ENCODE results near the gene SLCO4A1.

The SLCO4A1 gene

DNA sequence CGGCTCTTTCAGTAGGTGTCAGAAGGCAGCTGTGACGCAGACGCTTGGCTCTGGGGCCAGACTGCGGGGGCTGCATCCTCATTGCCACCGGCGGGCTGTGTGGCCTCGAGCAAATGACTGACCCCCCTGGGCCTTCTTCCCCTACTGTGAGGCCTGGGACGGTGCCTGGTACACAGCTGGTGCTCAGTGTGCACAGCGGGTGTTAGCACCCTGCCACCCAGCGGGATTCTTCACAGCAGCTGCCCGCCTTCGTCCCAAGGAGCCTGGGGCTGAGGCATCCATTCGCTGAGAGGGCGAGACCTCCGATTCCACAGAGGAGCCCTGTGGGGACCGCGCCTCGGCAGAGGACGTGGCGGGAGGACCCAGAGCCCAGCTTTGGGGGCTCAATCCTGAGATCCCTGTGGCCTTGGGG, 10.6 kb downstream of the SLCO4A1 start:
- no peak for DNase-seq

DNA sequence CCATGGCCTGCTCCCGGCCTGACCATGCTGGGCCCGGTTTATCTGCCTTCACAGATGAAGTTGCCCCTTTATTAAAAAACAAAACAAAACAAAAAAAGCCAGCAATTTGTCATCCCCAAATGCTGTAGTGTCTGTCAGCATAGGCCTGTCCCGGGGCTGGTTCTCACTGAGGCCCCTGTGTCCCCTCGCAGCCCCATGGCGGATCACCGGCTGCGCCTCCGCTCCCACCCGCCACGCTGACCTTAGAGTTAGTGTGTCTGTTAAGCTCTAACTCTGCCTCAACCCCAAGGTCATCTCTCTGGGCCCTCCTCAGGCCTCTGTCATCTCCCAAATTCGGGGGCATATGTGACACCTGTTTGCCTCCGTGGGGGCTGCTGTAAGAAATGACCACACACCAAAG, 11.1 kb downstream of the SLCO4A1 start:
- no peak for DNase-seq

DNA sequence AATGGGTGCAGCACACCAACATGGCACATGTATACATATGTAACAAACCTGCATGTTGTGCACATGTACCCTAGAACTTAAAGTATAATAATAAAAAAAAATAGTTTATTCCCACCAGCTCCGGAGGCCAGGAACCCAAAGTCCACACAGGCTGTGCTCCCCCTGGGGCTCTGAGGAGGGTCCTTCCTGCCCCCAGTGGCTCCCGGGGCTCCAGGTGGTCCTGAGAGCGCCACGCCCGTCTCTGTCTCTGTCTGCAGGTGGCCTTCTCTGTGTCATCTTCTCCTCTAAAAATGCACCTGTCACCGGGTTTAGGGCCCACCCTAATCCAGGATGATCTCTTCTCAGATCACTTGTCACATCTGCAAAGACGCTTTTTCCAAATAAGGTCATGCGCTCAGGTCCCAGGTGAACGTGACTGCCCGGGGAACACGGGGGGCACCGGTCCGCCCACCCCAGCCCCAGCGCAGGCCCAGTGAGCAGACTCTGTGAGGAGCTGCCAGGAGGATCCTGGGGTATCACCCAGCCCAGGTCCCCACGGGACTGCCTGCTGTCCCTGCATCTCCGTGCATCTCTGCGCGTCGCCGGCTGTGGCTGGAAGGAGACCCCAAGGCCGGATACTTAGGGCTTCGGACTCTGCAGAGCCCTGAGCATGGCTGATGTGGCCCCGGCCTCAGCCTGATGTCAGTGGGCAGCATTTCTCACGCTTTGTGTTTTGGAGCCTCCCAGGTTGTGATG, 11.8 kb downstream of the SLCO4A1 start:
- DNase-seq: no peak

DNA sequence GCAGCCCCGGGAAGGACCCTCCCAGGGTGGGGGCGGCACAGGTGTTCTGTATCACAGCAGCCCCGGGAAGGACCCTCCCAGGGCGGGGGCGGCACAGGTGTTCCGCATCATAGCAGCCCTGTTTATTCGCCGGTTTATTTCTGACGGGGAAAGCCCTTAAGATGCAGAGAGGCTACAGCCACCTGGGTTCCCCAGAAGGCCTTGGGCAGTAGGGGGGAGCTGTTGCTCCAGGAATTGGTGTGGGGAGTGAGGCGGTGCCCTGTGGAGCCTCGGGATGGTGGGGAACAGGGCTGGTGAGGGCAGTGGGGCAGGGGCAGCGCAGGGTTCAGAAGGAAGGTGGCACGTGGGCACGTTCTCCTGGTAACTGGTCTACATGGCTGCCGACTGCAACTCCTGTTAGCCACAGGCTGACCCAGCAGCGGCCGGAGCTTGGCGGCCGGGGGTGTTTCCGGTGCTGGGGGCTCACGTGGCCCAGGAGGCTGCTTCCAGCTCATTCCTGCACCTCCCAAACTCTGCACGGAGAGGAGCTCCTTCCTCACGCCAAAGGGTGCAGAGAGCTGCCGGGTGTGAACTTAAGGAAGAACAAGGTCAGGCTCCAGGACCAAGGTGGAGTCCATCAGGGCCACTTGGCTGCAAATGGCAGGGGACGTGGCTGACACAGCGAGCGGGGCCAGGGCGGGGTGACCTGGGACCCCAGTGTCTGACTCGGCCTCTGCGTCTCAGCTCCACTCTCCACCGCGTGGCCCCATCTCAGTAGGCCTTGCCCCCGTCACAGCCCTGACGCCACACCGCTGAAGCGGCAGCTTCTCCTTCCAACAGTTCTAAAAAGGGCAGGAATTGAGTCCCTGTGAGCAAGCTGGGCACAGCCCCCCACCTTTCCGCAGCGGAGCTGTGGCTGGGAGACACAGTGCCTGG, 13.2 kb downstream of the SLCO4A1 start:
- no peak for DNase-seq

DNA sequence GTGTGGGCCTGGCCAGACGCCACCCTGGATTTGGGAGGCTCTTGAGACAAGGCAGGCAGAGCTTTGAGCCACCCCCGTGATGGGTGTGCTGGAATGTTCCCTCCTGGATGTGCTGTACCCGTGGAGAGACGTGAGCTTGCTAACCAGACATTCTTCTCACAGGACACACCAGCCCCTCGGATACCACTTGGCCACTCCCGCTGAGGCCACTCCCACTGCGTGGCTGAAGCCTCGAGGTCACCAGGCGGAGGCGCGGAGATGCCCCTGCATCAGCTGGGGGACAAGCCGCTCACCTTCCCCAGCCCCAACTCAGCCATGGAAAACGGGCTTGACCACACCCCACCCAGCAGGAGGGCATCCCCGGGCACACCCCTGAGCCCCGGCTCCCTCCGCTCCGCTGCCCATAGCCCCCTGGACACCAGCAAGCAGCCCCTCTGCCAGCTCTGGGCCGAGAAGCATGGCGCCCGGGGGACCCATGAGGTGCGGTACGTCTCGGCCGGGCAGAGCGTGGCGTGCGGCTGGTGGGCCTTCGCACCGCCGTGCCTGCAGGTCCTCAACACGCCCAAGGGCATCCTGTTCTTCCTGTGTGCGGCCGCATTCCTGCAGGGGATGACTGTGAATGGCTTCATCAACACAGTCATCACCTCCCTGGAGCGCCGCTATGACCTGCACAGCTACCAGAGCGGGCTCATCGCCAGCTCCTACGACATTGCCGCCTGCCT, 14.1 kb downstream of the SLCO4A1 start:
- no peak for DNase-seq

DNA sequence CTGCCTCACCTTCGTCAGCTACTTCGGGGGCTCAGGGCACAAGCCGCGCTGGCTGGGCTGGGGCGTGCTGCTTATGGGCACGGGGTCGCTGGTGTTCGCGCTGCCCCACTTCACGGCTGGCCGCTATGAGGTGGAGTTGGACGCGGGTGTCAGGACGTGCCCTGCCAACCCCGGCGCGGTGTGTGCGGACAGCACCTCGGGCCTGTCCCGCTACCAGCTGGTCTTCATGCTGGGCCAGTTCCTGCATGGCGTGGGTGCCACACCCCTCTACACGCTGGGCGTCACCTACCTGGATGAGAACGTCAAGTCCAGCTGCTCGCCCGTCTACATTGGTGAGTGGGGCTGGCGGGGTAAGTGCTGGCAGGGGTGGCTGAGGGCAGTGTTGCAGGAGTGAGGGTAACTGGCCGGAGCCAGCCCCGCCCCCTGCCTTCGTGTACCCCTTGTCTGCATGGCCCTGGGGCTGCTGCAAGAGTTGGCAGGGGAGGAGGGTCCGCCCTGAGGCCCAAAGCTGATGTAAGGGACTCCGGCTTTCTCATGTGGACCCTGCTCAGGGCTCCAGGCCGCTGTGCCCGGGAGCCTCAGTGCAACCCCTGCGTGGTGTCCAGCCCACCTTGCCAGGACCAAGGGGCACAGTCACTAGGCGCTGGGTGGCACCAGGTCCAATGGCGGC, 14.8 kb downstream of the SLCO4A1 start:
- no peak for DNase-seq

DNA sequence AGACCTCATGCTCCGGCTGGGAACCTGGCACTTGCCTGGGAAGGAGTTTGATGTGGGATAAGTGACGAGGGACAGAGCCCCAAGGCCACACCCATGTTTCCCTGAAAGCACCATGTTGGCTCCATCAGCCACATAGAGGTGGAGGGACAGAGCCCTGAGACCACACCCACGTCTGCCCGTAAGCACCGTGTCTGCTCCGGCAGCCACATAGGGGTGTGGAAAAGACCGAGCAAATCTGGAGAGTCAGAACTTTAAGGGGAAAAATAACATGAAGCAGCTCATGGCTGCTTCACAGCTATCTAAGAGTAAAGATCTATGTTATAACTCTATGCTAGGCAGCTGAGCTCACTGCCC, 15.3 kb downstream of the SLCO4A1 start:
- DNase-seq: no peak

DNA sequence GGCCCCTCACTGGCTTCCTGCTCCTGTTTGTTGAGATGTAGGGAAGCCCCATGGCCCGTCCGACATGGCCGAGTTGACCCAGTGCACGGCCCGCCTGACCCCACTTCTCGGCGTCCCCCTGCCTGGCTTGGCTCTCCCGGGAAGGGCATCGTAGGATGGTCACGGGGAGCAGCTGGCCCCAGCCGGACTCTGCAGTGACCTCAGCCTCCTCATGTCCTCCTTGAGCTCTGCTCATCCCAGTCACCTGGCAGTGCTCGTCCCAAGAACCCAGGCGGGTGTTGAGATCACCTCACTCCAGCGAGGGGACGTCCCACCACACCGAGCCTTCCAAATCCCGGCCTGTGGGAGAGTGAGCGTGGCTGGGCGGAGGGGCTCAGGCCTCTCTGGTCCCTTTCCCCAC, 15.7 kb downstream of the SLCO4A1 start:
- DNase-seq: no peak

DNA sequence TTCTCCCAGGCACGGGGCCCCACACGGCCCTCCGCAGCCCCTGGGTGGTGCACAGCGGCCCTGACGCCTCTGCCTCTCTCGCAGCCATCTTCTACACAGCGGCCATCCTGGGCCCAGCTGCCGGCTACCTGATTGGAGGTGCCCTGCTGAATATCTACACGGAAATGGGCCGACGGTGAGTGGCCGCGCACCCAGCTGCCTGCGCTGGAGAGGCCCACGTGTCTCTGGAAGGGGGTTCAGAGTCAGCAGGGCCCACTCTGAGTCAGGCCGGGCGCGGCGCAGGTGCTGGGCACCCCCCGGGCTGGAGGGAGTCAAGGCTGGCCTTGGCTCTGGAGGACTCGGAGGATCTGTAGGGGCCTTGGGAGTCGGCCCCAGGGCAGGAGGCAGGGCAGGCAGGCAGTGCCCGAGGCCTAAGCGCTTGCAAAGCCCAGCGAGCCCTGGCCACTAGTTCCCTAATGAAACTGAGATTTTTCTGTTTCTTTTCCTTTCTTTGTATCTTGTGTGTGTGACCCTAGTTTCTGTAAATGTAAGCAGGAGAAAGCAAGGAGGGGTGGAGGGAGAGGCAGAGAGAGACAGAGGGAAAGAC, 16.4 kb downstream of the SLCO4A1 start:
- no peak for DNase-seq

DNA sequence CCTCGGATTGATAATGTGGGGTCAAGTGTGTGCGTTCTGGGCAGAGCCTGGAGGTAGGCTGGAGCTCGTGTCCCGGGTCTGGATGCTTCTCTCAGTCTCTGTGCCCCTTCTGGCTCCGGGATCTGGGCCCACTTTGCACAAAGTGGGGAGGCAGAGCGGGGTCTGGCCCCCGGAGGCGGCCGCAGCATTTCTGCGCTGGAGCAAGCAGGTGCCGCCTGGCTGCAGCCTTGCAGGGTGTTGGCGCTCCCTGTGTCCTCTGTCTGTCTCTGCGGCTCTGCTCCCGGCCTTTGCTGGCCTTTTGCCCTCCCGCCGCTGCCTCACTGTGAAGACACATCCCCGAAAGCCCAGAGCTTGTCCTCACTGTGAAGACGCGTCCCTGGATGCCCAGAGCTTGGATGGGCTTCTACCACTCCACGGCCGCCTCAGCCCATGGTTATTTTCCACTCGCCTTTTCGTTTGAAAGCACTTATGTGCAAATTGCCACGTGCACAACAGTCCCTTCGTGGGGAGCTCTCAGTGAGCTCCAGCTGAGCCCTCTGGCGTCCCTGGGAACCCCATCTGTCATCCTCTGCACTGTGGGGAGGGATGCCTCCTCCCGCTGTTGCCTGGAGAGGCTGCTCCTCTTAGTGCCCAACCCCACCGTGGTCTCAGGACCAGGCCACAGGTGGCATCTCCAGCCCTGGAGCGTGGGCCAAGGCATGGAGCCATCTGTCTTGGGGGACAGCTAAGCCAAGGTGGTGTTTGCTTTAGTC, 17.4 kb downstream of the SLCO4A1 start:
- no peak for DNase-seq

DNA sequence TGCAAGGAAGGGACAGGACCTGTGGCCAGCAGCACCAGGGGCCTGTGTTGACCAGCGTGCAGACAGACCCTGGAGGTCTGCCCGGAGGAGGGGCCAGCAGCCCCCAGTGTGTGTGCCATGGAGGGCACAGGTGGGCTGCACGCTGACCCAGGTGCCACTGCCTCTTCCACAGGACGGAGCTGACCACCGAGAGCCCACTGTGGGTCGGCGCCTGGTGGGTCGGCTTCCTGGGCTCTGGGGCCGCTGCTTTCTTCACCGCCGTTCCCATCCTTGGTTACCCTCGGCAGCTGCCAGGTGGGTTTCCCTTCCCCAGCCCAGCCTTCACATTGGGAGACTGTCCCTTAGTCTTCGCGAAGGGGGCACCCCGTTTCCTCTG, 17.9 kb downstream of the SLCO4A1 start:
- no peak for DNase-seq

DNA sequence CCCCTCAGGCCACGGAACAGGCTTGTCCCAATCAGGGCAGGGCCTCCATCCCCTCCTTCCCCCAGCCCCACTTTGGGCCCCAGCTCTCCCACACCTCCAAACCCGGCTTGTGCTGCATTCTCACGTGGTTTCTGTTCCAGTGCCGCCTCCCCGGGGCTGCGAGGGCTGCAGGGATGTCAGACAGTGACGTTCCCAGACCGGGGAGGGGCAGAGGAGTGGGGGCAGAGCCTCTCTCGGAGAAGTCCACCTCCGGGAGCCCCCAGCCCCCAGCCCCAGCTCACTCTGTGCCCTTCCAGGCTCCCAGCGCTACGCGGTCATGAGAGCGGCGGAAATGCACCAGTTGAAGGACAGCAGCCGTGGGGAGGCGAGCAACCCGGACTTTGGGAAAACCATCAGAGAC, 18.5 kb downstream of the SLCO4A1 start:
- DNase-seq: no peak

DNA sequence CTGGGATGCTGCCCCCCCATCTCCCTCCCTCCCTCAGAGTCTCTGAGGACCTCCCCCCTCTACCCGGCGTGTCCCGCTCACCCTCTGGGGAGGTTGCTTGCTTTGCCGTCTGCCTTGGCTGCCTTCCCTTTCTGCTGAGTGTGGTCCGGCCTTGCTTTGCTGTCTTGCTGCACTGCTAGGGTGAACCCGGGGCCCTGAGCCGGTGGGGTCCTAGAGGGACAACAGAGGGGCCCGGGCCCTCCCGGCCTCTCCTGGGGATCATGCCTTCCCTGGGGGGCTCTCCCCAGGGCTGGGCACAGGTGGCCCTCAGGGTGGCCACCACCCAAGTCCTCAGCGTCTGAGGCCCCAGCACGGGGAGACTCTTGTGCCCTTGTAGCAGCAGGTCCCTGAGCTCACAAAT, 19.3 kb downstream of the SLCO4A1 start:
- DNase-seq: no peak

DNA sequence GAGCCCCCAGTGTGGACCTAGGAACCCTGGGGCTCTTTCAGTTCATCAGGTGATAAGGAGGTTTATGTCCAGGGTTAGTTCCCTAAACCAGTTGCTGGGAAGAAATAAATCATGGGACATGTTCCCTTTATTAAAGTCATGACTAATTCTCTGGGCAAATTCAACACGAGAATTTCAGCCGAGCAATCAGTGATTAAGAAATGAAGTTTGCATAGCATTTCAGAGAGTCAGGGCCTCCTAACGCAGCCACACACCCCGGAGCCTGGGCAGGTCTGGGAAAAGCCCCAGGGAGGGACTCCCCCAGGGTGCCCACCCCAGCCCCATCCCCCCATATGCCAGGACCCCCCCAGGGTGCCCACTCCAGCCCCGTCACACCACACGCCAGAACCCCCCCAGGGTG, 20.1 kb downstream of the SLCO4A1 start:
- no peak for DNase-seq

DNA sequence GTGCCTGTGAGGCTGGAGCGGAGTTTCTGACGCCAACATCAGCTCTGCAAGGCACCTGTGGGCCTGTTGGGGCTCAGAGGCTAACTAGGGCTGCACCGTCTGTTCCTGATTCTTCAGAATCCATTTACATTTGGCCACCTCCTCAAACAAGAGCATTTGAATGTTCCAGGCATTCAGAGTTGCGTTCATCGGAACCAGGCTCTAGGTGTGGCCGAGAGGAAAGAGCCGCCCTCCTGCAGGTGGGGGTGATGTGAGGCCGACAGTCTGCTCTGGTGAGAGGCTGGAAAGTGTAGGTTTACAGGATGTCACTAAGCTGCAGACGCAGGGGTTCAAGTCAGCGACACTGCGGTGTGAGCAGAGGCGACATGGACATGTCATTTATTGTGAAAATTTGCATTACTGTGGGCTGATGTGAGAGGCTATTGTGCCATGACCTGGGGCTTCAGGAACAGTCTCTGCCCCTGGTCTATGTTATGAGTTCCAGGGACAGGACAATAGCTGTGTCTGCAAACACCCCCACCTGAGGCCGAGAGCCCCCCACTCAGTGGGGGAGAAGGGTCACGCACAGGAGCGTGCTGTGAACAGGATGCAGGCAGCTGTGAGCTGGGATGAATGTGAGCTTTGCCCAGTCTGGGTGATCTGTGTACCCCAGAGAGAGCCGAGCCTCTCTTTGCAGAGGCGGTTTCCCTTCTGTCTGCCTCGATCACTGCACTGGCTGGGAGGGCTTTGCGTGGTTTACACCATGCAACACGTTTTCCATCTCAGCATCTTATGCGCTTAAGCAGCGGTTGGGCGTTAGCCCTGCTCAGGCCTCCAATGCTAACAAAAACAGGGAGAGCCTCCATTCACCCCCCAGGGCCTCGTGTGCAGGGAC, 21.1 kb downstream of the SLCO4A1 start:
- DNase-seq: no peak

DNA sequence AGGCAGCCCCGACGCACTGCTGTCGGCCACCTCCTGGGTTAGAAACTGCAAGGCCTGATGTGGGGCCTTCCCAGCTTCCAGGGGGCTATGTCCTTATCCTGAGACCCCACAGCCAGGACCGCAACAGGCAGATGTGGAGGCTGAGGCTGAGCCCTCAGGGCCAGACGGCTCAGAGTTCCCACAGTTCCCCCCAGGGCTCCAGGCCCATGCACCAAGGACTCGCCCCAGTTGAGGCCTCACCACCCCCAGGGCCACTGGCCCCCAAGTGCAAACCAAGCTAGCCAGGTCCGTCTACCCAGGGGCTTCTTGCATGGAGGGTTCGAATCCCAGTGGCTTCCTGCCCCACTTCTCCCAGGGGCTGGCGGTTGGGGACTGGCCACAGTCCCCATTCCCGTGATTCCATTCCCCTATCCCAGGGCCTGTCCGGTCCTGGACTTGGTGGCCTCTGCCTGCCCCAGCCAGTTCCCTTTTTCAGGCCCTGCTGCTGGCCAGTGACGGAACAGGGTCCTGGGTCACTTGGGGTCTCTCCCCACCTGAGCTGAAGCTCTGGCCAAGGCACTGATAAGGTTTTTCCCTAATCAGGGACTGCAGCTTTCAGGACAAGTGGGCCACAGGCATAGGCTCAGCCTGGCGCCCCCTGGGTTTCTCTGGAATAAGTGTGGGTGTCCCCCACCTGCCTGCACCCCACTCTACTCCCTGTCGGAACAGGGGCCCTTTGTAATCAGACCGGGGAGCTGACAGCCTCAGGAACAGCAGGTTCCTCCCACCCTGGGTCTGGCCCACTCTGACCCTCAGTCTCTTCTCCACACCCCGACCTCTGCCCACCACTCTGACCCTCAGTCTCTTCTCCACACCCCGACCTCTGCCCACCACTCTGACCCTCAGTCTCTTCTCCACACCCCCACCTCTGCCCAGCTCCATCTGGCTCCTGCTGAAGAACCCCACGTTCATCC, 22.0 kb downstream of the SLCO4A1 start:
- DNase-seq: no peak

DNA sequence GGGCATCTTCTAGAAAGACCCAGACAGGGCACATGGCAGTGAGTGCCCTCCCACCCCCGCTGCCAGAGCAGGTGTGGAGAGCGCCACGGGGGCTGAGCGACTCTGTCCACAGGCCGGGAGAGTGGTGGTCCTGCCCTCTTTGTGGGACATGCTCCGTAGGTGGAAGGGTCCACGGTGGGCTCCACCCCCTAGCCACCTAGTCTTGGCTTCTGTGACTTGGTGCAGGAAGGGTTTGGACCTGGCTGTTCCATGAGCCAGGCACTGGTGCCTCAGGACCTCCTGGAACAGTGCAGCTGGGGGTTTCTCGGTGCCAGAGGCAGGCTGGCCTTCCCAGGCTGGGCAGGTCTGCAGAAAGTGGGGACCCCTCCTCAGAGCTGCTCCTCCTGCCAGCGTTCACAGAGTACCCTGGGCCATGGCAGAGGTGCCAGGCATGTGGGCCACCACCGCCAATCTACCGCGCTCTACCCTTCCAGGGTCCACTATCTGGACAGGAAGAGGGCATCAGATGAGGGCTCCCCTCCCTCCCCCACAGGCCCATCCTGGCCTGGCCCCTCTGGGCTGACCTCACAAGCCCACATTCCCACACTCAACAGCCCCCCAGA, 23.0 kb downstream of the SLCO4A1 start:
- no peak for DNase-seq

DNA sequence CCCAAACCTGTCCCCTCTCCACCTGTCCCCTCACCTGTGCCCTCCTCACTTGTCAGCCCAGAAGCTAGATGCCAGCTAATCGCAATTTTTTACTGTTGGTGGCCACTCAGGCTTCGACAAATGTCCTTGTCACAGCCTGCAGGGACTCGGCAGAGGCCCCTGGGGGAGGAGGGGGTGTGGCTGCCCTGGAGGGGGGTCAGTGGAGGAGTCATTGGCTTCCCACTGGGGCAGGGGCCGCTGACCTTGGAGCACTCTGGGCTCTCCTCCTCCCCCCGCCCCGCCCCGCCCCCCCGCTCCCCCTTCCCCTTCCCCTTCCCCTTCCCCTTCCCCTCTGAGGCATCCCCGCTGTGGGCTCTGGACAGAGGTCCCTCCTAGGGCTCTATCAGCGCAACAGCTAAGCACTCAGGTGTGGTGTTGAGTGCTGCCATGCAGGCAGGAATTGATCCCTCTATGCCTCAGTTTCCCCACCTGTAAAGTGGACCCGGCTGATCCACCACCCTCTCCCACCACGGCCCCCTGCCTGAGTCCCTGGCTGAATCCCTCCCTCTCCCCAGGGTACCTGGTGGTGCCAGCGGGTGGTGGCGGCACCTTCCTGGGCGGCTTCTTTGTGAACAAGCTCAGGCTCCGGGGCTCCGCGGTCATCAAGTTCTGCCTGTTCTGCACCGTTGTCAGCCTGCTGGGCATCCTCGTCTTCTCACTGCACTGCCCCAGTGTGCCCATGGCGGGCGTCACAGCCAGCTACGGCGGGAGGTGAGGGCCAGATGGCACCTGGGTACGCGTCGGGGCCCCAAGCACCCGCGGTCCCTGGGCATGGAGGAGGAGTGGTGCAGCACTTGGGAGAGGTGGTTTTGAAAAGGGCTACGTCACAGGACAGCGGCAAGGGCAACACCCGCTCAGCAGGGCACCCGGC, 23.8 kb downstream of the SLCO4A1 start:
- DNase-seq: no peak

Measured in NCI-H446 (cell line).